K562 (cell line): ENCODE data around the gene USP32.

Experiments used
- ASH1L ChIP-seq: fragments of 450-650 bp; IDR thresholded peaks from 2 replicates; pipeline ENCODE4 v1.6.1; 2018; ENCODE audit warnings: borderline replicate concordance, mild to moderate bottlenecking, low read depth; ENCODE audit not compliant: partially characterized antibody
- BHLHE40 ChIP-seq: IDR thresholded peaks from 2 replicates; pipeline ENCODE4 v1.6.1; 2011; ENCODE audit warnings: low read length, improper control_type of control experiment
- CCNT2 ChIP-seq: IDR thresholded peaks from 2 replicates; pipeline ENCODE4 v1.6.1; 2011; ENCODE audit warnings: borderline replicate concordance, low read depth, mild to moderate bottlenecking, moderate library complexity, mixed read lengths, low read length; ENCODE audit not compliant: insufficient read length; ENCODE audit errors: extremely low read depth
- CTCF ChIP-seq, 3 experiments: IDR thresholded peaks in 2 of 3; conservative IDR thresholded peaks in 1 of 3; 2 replicates each; pipeline ENCODE4 v1.5.1; 2011 to 2012; ENCODE audit warnings: low read length in 3 of 3, mild to moderate bottlenecking in 3 of 3, control low read depth in 2 of 3, improper control_type of control experiment in 1 of 3, inconsistent platforms in 1 of 3, low read depth in 1 of 3, mixed read lengths in 1 of 3, moderate library complexity in 1 of 3; ENCODE audit not compliant: insufficient read depth in 2 of 3
- HCFC1 ChIP-seq: IDR thresholded peaks from 2 replicates; pipeline ENCODE4 v1.6.1; 2012; ENCODE audit warnings: low read depth, low read length, improper control_type of control experiment
- MCM2 ChIP-seq: fragments of 450-650 bp; IDR thresholded peaks from 2 replicates; pipeline ENCODE4 v1.6.1; 2017; ENCODE audit warnings: low read depth, mild to moderate bottlenecking
- MYC ChIP-seq, 2 experiments: fragments of 250-450 bp in 1 of 2; sonication (Bioruptor Pico) in 1 of 2; IDR thresholded peaks; 2 replicates each; pipeline versions ENCODE4 v1.5.1 to v1.6.1; 2012 to 2021; ENCODE audit warnings: low read depth in 2 of 2, borderline replicate concordance in 1 of 2, improper control_type of control experiment in 1 of 2, low read length in 1 of 2, mild to moderate bottlenecking in 1 of 2, moderate library complexity in 1 of 2
- STAT5B ChIP-seq: fragments of 250-450 bp; sonication (Bioruptor Pico); IDR thresholded peaks from 2 replicates; pipeline ENCODE4 v1.8.0; 2021; ENCODE audit warnings: mild to moderate bottlenecking, inconsistent platforms
- TEAD4 ChIP-seq, 2 experiments: sonication (generic) in 1 of 2; formaldehyde crosslinking in 1 of 2; IDR thresholded peaks; 2 replicates each; pipeline versions ENCODE4 v1.6.1 to v1.8.0; 2012 to 2022; ENCODE audit warnings: borderline replicate concordance in 1 of 2, inconsistent platforms in 1 of 2, low read length in 1 of 2, mild to moderate bottlenecking in 1 of 2, missing genetic modification reagents in 1 of 2

- TF ChIP-seq ASH1L, result no peak
- TF ChIP-seq MYC (IDR thresholded peaks at IDR 0.05; ENCODE audit: low read depth, low read length), result no peak
- no peak for TF ChIP-seq MYC (CRISPR knock-in tag; IDR thresholded peaks at IDR 0.05; ENCODE audit: borderline replicate concordance, low read depth)
- TF ChIP-seq MCM2, result no peak
- TF ChIP-seq BHLHE40, result no peak
- no peak for TF ChIP-seq CTCF (IDR thresholded peaks at IDR 0.05 in 2 of 3, conservative IDR thresholded peaks at IDR 0.05 in 1 of 3; ENCODE audit: insufficient read depth in 2 of 3, low read depth in 1 of 3, low read length in 3 of 3)
- TF ChIP-seq CCNT2, result no peak
- TF ChIP-seq STAT5B (CRISPR knock-in tag), result no peak
- TF ChIP-seq TEAD4 (IDR thresholded peaks at IDR 0.05; ENCODE audit: low read length), result no peak
- TF ChIP-seq TEAD4 (CRISPR knock-in tag; IDR thresholded peaks at IDR 0.05; ENCODE audit: borderline replicate concordance), result no peak
- TF ChIP-seq HCFC1, result no peak
Measured at GRCh38 chr17:60362329-60362728, 29.6 kb downstream of the USP32 start.
